IPS-NIHi7 (cell line): ENCODE measurements around the gene ZIC1.
A peak's percentile ranks its signal among the peaks of the same experiment; 100 is the strongest.

Source experiments
- DNase-seq: peaks from one replicate; pipeline ENCODE4 v3.0.0; 2012; ENCODE audit warnings: mixed read lengths; ENCODE audit errors: extremely low spot score

Gene ZIC1

GRCh38 chr3:147395899-147396711, 13.1 kb upstream of the ZIC1 start:
- no peak for DNase-seq

- DNase-seq: no peak
Observed at GRCh38 chr3:147396712-147397046, 12.5 kb upstream of the ZIC1 start.

- DNase-seq: peak; percentile 53
Observed at GRCh38 chr3:147397155-147397874, 11.8 kb upstream of the ZIC1 start.

- no peak for DNase-seq
Observed at GRCh38 chr3:147397875-147398812, 11.0 kb upstream of the ZIC1 start.

GRCh38 chr3:147398813-147399534, 10.2 kb upstream of the ZIC1 start:
- DNase-seq: no peak

GRCh38 chr3:147400111-147400510, 9.1 kb upstream of the ZIC1 start:
- no peak for DNase-seq

- DNase-seq: no peak
Observed at GRCh38 chr3:147400999-147401398, 8.2 kb upstream of the ZIC1 start.

- no peak for DNase-seq
Observed at GRCh38 chr3:147401421-147401820, 7.7 kb upstream of the ZIC1 start.

GRCh38 chr3:147402159-147402558, 7.0 kb upstream of the ZIC1 start:
- DNase-seq: no peak

GRCh38 chr3:147403511-147403910, 5.7 kb upstream of the ZIC1 start:
- DNase-seq: no peak

GRCh38 chr3:147404000-147404799, 5.0 kb upstream of the ZIC1 start:
- no peak for DNase-seq

GRCh38 chr3:147404800-147405230, 4.3 kb upstream of the ZIC1 start:
- DNase-seq: no peak

- DNase-seq: no peak
Observed at GRCh38 chr3:147405231-147406027, 3.7 kb upstream of the ZIC1 start.

GRCh38 chr3:147406028-147406931, 2.9 kb upstream of the ZIC1 start, which contains the start of gene ZIC4:
ZIC4 (minus strand) TSS chr3:147406543; CDS start chr3:147402797, 3,746 bp downstream.
- DNase-seq: no peak

- DNase-seq: no peak
Observed at GRCh38 chr3:147407114-147407497, 2.1 kb upstream of the ZIC1 start.

GRCh38 chr3:147407498-147408187, 1.5 kb upstream of the ZIC1 start:
- no peak for DNase-seq

GRCh38 chr3:147408188-147409100, 721 bp upstream of the ZIC1 start:
- DNase-seq: no peak
